SK-N-MC (cell line): ENCODE measurements around the gene CFAP107.
"Not testable (repeated sequence)": the region's sequence is repeated elsewhere in the genome, so short reads cannot be mapped to it uniquely, and the experiment has no call there.

Experiments
- DNase-seq: peaks from one replicate; pipeline ENCODE4 v3.0.0-alpha.2; 2011; ENCODE audit warnings: low read depth, low spot score
- H3K27ac ChIP-seq: fragments of 200-600 bp; sonication (generic); 2 replicates; pipeline ENCODE4 v1.5.1; 2016; ENCODE audit warnings: mixed run types
- H3K36me3 ChIP-seq: fragments of 200-600 bp; sonication (generic); 2 replicates; pipeline ENCODE4 v1.6.1; 2017; ENCODE audit warnings: antibody characterized with exemption, low read length, mixed read lengths; ENCODE audit not compliant: insufficient read depth
- H3K4me3 ChIP-seq: fragments of 200-600 bp; sonication (generic); 2 replicates; pipeline ENCODE4 v1.5.1; 2016
- H3K9ac ChIP-seq: fragments of 200-600 bp; sonication (generic); 2 replicates; pipeline ENCODE4 v1.8.0; 2017; ENCODE audit warnings: mixed run types, mixed read lengths; ENCODE audit not compliant: insufficient read length
- H3K9me3 ChIP-seq: fragments of 200-600 bp; sonication (generic); 2 replicates; pipeline ENCODE4 v1.6.1; 2017; ENCODE audit warnings: low read depth, mild to moderate bottlenecking, antibody characterized with exemption, low read length, moderate library complexity, mixed read lengths
- EZH2 ChIP-seq: fragments of 200-600 bp; sonication (generic); IDR thresholded peaks from one replicate; pipeline ENCODE4 v1.6.1; 2017; ENCODE audit warnings: antibody characterized with exemption
- FOXP2 ChIP-seq: optimal IDR thresholded peaks from 2 replicates; pipeline ENCODE3; 2011; ENCODE audit warnings: mild to moderate bottlenecking, moderate library complexity; ENCODE audit not compliant: insufficient read depth; ENCODE audit errors: extremely low read length, control extremely low read depth
- POLR2AphosphoS5 ChIP-seq: IDR thresholded peaks from 2 replicates; pipeline ENCODE4 v1.6.1; 2012; ENCODE audit warnings: mild to moderate bottlenecking, low read depth, low read length, borderline replicate concordance

The CFAP107 gene

GRCh38 chr1:12730156-12730555 lies 15.8 kb upstream of the CFAP107 start:
- DNase-seq = no peak
- no peak for TF ChIP-seq EZH2
- TF ChIP-seq FOXP2 = no peak
- TF ChIP-seq POLR2AphosphoS5 = no peak
- Histone ChIP-seq H3K9me3 (no peaks in the 10 kb centered on the region), H3K4me3 (no peak overlapping the region), H3K36me3 (no peaks in the 10 kb centered on the region), H3K9ac (no peak overlapping the region), H3K27ac (no peak overlapping the region)

GRCh38 chr1:12731084-12731483 lies 14.9 kb upstream of the CFAP107 start:
- not testable (repeated sequence) for H3K4me3 ChIP-seq, H3K27ac ChIP-seq, H3K9ac ChIP-seq, H3K36me3 ChIP-seq, H3K9me3 ChIP-seq, DNase-seq

- TF ChIP-seq POLR2AphosphoS5 (no peak), EZH2 (no peak), FOXP2 (no peak)
- Histone ChIP-seq H3K4me3 (no peak overlapping the region), H3K36me3 (no peaks in the 10 kb centered on the region), H3K9me3 (no peaks in the 10 kb centered on the region), H3K9ac (no peak overlapping the region), H3K27ac (no peak overlapping the region)
- DNase-seq = no peak
These were observed 11.3 kb upstream of the CFAP107 start for GRCh38 chr1:12734651-12735050.

DNA sequence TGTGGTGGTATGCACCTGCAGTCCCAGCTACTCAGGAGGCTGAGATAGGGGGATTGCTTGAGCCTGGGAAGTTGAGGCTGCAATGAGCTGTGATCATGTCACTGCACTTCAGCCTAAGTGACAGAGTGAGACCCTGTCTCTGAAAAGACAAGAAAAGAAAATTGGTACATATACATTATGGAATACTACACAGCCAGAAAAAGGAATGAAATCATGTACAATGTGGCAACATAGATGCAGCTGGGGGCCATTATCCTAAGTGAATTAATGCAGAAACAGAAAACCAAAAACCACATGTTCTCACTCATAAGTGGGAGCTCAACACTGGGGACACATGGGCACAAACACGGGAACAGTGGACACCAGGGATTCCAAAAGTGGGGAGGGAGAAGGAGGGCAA lies 7.1 kb upstream of the CFAP107 start:
- no peaks in the 10 kb centered on the region for H3K9me3 ChIP-seq
- H3K9ac ChIP-seq = no peak overlapping the region
- no peak for DNase-seq
- no peaks in the 10 kb centered on the region for H3K36me3 ChIP-seq
- H3K27ac ChIP-seq = no peak overlapping the region
- TF ChIP-seq POLR2AphosphoS5 = no peak
- H3K4me3 ChIP-seq = no peak overlapping the region

- no peak for DNase-seq
- H3K36me3 ChIP-seq = no peaks in the 10 kb centered on the region
- no peak overlapping the region for H3K9ac ChIP-seq
- H3K27ac ChIP-seq = no peak overlapping the region
- TF ChIP-seq EZH2 = no peak
- TF ChIP-seq FOXP2 = no peak
- TF ChIP-seq POLR2AphosphoS5 = no peak
- H3K4me3 ChIP-seq = no peak overlapping the region
- no peaks in the 10 kb centered on the region for H3K9me3 ChIP-seq
These were observed 6.4 kb upstream of the CFAP107 start for GRCh38 chr1:12739613-12740012.

GRCh38 chr1:12741946-12742345 lies 4.1 kb upstream of the CFAP107 start:
- Histone ChIP-seq H3K27ac (no peak overlapping the region), H3K9ac (no peak overlapping the region), H3K36me3 (no peaks in the 10 kb centered on the region), H3K4me3 (no peak overlapping the region), H3K9me3 (no peaks in the 10 kb centered on the region)
- DNase-seq = no peak
- no peak for TF ChIP-seq FOXP2
- TF ChIP-seq EZH2 = no peak
- no peak for TF ChIP-seq POLR2AphosphoS5

DNA sequence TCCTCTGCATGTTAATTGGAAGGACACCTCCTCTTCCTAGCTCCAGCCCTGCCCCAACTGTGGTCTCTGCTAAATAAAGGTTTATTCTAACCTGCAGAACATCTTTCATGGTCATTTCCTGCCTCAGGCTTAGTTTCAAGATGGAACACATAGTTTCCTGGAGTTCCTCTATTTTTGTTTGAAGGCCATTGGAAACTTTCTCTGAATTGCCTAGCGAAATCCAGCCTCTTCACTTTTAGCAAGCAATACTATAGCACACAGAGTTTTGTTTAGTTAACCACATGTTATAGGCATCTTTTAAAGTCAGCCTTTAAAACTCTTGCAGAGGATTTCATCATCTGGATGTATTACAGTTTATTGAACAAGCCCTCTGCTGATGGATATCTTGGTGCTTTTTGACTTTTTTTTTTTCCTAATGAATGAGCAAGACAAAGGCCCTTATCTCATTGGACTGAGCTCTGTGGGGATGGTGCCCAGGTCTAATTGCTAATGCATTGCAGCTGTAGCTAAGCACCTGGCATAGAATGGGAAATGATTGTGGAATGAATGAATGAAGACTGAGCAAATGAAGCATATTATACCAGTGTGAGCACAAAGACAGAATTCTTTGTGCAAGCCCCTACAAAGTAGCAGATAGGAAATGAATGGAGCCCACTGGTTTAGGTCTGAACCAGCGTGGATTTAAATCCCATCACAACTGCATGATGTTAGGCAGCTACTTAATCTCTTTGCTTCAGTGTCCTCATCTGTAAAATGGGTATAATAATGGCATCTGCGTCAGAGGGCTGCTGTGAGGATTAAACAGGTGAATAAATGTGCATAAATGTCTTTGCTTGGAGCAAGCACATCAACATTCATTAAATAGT lies 641 bp upstream of the CFAP107 start:
- DNase-seq = peak; percentile 40
- no peaks in the 10 kb centered on the region for H3K36me3 ChIP-seq
- peak overlapping the region; percentile 6 for H3K9ac ChIP-seq
- TF ChIP-seq POLR2AphosphoS5 (no peak), FOXP2 (no peak)
- no peaks in the 10 kb centered on the region; the same call in 1 of the 2 replicates for H3K9me3 ChIP-seq
- no peak overlapping the region; the same call in 1 of the 2 replicates for H3K4me3 ChIP-seq
- peak overlapping the region; percentile 79 for H3K27ac ChIP-seq

- H3K9me3 ChIP-seq = no peaks in the 10 kb centered on the region; the same call in 1 of the 2 replicates
- no peak overlapping the region for H3K9ac ChIP-seq
- no peaks in the 10 kb centered on the region for H3K36me3 ChIP-seq
- H3K27ac ChIP-seq = no peak overlapping the region
- TF ChIP-seq POLR2AphosphoS5 (no peak), FOXP2 (no peak), EZH2 (no peak)
- H3K4me3 ChIP-seq = no peak overlapping the region
- DNase-seq = no peak
These were observed 2.9 kb downstream of the CFAP107 start for GRCh38 chr1:12748778-12749355.

DNA sequence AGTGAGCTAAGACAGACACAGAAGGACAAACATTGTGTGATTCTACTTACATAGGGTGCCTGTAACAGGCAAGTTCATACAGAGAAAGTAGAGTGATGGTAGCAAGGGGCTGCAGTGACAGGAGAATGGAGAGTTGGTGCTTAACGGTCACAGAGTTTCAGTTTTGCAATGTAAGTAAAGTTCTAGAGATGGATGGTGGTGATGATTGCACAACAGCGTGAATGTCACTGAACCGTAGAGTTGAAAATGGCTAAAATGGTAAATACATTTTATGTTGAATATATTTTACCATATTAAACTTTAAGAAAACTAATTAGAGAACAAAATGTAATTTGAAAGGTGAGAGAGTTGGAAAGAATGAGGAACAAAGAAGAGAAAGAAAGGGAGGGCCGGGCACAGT lies 8.7 kb downstream of the CFAP107 start:
- H3K27ac ChIP-seq = no peak overlapping the region
- H3K9me3 ChIP-seq = no peaks in the 10 kb centered on the region; the same call in 1 of the 2 replicates
- DNase-seq = no peak
- TF ChIP-seq EZH2 = no peak
- no peak for TF ChIP-seq POLR2AphosphoS5
- no peak for TF ChIP-seq FOXP2
- no peak overlapping the region for H3K9ac ChIP-seq
- H3K4me3 ChIP-seq = no peak overlapping the region
- no peaks in the 10 kb centered on the region for H3K36me3 ChIP-seq
